GM21825 (cell line): ENCODE measurements around the gene CDYL.

Experiments
- ATAC-seq: cut with Tn5 transposase; IDR thresholded peaks from one replicate; pipeline ENCODE4 v1.9.1; 2021; ENCODE audit warnings: mild to moderate bottlenecking, moderate library complexity; ENCODE audit not compliant: unreplicated experiment

Gene CDYL

DNA sequence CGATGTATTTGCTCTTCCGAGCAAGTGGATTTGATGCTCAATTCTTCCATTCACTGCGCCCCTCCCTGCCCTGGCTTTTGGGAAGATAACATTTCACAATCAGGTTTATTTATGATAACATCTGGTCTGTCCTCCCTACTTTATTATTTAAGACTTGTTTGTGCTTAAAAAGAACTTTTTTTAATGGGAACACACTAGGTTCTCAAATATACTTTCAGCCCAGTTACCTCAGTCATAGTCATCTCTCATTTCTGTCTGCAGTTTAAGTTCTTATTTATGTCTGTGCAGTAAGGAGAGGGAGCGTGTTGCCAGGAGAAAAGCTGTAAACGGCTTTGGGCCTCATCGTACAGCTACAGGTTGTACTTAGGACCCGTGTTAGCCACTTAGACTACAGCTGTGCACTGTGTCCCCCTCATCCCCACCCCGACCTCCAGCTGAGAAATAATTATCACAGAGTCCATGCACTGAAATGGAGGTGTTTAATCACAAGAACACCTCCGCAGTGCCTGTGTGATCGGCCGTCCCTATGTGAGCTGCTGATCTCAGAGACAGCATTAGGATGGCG lies 128.3 kb downstream of the CDYL start:
- ATAC-seq: no peak

- ATAC-seq: no peak
Observed at GRCh38 chr6:4905826-4906225, 129.6 kb downstream of the CDYL start.

DNA sequence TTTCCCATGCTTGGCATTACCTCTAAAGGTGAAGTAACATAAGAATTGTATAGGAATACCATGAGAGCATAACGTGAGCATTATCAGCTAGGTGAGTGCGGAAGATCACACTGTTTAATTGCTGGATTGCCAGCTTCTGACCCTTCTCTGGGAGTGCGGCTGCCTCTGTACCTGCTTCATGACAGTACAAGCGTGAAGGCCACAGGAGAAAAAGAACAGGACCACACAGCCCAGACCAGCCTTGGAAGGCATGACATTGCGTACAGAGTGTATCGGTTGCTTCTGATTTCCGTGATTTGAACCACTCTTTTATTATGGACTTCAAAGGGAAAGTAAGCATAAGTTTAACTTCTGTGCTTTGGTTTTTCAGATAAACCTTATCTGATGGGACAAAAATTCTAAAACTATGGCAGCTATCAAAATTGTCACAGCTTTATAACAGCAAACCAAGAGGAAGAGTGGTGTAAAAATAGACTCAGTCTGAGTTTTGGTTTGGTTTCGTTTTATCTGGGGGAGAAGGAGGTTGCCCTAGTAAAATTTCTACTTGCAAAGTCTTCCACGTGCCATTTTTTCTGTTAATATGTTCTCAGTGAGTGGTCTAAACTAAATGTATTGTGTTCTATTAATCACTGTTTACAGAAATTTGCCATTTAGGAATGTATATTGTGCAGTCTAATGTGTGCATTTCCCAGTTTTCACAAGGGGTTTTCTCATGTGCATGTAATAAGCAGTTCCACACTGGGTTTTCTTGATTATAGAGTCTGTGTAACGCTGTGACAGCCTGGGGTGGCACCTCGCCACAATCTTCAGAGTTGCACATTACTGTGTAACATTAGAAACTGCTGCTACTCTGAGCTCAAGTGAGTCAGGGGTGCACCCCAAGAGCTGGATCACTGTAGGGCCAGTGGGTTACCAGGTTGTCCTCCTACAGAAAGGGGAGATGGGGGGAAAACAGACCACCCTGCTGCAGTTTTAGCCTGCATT lies 130.4 kb downstream of the CDYL start:
- peak; percentile 37 for ATAC-seq

DNA sequence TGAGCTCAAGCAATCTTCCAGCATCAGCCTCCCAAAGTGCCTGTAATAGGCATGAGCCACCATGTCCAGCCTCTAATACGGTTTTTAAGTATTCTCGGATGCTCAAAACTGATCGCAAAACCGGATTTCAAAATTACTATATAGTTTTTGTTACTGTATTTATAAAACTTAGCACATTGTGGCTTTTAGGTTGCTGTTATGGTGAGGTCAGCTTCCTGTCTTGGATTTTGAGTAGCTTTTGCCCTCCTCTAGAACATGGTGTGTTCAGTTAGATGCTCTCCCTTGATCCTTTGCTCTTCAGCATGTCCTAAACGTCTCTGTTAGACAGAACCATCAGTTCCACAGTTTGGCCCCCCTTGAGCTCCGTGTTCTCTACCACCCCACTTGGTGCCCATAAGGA lies 131.4 kb downstream of the CDYL start:
- ATAC-seq: no peak

DNA sequence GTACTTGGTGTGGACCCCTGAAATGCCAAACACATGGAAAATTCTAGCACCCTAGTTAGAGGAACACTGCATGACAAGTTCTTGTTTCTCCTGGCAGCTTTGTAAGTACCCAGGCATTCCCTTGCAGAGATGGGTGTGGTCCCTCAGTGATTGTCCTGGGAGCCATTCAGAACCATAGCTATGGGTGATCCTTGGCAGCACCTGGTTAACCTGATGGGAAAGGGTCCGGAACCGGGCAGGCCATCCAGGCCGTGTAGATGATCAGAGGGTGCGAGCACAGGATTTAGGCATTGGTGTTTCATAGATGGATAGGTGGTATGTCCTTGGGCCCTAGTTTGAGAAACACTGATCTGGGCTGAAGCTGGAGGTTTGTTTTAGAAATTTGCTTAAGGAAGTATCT lies 131.9 kb downstream of the CDYL start:
- ATAC-seq: no peak

DNA sequence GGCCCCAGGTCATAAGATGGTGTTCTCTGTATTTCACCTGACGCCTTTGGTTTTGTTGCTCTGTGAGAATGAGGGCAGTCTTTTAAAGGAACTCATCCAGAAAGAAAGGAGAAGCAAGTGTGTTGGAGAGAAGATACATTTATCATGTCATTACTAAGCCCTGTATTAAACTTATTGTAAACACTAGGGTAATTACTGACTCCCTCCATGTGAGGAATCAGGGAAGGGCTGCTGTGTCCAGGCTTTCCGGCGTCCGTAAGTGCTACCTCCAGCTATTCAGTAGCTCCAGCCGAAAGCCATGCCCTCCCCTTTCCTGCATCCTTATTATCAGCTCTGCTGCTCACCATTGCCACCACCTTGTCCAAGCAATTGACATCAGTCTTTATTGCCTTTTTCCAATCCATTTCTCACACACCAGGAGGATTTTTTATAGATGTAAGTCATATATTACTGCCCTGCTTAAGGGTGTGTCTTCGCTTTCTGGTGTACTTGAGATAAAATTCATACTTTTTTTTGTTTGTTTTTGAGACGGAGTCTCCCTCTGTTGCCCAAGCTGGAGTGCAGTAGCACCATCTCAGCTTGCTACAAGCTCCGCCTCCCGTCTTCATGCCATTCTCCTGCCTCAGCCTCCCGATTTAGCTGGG lies 133.0 kb downstream of the CDYL start:
- no peak for ATAC-seq

- ATAC-seq: no peak
Observed at GRCh38 chr6:4910037-4910760, 134.0 kb downstream of the CDYL start.

GRCh38 chr6:4912559-4912958 lies 136.4 kb downstream of the CDYL start:
- ATAC-seq: no peak

- no peak for ATAC-seq
Observed at GRCh38 chr6:4913705-4914419, 137.7 kb downstream of the CDYL start.

DNA sequence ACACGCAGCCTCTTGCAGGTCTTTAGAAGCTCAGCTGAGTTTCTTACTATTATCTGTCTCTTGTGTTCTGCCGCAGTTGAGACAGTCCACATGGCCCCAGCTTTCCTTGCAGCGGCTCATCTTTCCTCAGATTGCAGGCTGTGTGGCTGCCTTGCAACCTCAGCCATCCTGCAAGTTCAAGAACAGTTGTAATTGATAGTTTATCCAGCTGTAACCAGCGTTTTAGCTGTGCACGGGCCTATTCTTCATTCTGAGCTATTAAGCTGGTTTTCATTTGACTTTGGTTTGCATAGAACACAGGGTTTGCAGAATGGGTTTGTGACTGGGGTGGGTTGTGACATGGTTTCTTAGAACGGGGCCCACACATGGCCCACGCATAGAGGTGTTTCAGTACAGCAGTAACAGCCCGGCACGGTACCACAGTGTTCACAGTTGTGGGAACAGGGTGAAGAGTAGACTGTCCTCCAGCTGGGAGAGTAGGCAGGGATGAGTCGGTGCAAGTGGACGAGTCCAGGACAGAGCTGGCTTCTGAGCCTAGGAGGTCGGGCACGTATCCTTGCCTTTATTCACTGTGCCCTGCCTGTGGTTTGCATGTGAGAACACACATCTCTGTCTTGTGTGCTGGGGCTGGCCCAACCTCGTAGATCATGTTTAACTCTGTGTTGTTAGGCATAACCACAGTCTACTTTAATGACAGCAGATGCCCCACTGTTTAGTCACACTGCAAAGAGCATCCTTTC lies 138.4 kb downstream of the CDYL start:
- no peak for ATAC-seq

DNA sequence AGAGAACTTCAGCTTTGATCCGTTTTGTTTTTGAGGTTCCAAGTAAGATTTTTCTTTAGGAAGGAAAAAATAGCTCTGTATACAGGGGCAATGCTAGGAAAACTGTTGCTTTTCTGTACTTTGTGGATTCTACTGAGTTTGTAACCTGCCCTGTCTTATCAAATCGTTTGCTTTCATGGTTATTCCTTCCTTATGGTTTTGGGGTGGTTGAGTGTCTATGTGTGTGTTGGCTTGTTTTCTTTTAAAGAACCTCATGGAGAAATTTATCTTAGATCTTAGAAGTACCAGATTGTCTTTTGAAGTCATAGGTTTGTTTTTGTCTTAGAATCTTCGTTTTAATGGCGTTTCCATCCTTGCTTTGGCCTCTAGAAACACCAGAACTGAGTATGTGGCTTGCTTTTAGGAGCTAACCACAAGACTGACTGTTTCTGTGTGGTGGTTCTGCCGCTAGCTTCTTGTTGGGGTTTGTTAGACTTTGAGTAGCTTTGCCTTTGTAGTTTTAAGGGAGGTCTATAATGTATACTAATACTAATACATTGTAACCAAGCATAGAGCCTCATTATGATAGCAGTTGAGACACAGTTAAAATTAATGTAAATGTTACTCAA lies 140.9 kb downstream of the CDYL start:
- no peak for ATAC-seq

GRCh38 chr6:4920914-4921410 lies 144.8 kb downstream of the CDYL start:
- no peak for ATAC-seq

DNA sequence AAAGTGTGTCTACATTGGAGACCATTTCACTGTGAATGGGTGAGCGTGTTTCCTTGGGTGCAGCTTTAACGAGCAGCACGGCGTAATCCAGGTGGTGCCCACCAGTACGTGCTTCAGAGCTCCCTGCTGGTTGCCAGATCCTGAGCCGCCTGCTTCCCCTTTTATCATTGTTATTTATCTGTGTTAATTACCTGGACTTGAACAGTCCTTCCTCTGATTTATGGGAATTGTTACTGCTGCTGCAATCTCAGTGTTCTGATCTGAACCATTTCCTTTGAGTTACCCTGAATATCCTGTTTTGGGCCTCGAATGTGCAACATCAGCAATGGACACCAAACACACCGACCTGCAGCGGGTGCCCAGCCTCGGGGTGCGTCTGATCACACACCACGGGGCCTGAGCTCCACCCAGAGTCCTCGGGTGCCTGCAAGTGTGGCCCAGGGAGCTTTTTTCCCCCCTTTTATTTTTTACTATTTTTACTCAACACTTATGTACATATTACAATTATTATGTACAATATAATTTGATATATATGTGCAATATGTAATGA lies 146.4 kb downstream of the CDYL start:
- ATAC-seq: no peak

- ATAC-seq: no peak
Observed at GRCh38 chr6:4923081-4923480, 146.9 kb downstream of the CDYL start.

DNA sequence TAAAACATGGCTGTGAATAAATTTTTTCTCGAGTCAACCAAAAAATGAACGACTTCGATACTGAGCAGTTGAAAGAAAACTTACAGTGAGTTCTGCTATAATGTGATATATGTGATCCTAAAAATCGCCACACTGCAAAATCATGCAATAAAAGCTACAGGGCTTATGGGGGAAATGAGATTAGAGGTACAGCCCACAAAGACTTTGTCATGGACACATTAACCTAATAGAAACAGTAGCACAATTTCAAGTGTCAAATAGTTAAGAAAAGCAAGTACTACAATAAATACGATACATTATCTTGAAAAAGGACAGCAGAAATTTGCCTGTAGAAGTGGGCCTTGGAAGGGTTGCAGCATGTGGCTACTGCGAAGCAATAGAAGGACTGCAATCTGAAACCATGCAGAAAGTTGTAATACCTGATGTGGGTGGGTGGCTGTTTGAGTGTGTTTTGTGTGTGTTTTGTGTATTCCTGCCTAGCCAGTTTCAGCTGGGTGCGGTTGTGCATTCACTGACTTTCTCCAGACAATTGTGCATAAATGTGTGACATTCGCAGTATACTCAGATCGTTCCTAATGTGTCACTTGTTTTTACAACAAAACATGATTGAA lies 148.6 kb downstream of the CDYL start:
- no peak for ATAC-seq

DNA sequence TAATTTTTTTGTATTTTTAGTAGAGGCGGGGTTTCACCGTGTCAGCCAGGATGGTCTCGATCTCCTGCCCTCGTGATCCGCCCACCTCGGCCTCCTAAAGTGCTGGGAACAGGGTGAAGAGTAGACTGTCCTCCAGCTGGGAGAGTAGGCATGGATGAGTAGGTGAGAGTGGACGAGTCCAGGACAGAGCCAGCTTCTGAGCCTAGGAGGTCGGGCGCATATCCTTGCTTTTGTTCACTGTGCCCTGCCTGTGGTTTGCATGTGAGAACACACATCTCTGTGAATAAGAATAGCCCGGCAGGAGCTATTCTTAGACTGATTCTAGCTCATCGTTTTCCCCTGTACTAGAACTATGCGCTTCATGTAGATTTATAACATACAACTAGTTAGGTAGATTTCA lies 149.4 kb downstream of the CDYL start:
- no peak for ATAC-seq

DNA sequence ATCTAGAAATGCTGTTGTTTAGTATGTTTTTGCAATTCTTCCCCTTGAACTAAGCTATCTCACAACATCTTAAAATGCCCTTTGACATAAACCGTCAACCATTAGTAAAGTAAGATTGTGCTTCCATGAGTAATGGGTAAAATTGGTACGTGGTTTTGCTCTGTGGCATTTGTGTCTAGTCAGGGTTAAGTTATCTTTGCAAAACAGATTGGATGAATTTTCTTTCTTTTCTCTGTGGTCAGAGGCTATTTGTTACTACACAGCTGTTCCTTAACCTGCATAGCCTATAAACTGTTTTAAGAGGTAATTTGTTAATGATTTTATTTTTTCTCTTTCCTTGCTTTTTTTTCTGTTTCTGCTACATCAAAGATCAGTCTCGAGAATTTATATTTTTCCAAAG lies 152.2 kb downstream of the CDYL start:
- ATAC-seq: no peak

- no peak for ATAC-seq
Observed at GRCh38 chr6:4929097-4929718, 153.0 kb downstream of the CDYL start.
